NCI-H187 treated with DMSO at 0.1 percent for 48 hours (cell line): Measurements from ENCODE around the gene DIO2.

ENCODE experiments used
- DNase-seq: peaks from one replicate; lab custom pipeline; 2025; lab: John Stamatoyannopoulos, UW

The DIO2 gene

GRCh38 chr14:80167793-80168448 is 43.4 kb downstream of the DIO2 start:
- DNase-seq: no peak

GRCh38 chr14:80164991-80165721 is 46.1 kb downstream of the DIO2 start:
- DNase-seq: no peak

- DNase-seq: no peak
These were observed 58.5 kb downstream of the DIO2 start for GRCh38 chr14:80152763-80153162.

GRCh38 chr14:80152166-80152565 is 59.1 kb downstream of the DIO2 start:
- no peak for DNase-seq

- DNase-seq: no peak
These were observed 61.0 kb downstream of the DIO2 start for GRCh38 chr14:80150301-80150700.
